Stimulated activated CD4-positive, alpha-beta T cell treated with anti-CD3 and anti-CD28 coated beads, Interleukin-2, amount 100 ng/mL, for 4 hours (primary cell): ENCODE results near the gene RPS21.
A peak's percentile ranks its signal among the peaks of the same experiment; 100 is the strongest.

Experiments
- DNase-seq: peaks from one replicate; pipeline ENCODE4 v3.0.0-alpha.2; 2020; ENCODE audit warnings: low read depth

RPS21 gene

DNA sequence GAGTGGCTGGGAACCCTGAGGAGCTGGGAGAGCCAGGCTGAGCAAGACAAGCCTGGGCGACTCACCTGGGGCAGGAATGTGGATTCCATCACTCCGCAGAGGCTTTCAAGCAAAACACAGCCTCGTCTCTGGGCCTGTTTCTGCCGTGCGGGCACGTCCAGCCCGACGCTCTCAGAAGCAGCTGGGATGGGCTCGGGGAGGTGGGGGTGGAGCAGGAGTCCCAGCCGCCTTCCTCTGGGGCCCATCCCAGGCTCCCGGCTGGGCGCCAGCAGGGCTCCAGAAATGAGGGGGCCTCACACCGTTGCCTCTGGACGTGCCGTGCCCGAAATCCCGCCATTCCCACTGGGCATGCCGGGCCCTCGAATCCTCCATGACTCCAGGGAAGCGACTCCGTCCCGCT, 8.7 kb upstream of the RPS21 start:
- DNase-seq: no peak

DNA sequence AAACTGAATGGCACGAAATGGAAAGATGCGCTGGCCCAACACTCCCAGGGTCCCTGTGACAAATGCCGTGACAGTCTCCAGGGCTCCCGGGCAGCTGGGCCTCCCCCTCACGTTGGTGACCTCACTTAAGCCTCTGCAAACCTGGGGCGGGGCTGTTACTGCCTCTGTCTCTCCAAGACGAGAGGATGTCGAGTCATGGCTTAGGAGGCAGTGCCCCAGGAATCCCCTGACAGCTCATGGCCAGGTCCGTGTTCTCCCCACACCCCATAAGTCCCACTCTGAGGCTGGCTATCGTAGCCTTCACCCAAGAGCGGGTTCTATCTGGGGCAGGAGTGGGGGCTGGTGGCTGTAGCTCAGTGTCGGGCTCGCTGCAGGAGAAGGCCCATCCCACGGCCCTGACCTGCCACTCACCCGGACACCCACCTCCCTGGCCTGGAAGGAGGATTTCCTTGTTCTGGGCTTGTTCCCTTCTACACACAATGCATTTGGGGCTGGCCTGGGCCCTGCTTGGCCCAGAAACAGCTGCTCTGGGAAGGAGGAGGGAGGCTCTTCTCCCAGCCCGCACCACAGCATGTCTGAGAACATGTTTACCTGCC, 5.6 kb upstream of the RPS21 start:
- DNase-seq: no peak

DNA sequence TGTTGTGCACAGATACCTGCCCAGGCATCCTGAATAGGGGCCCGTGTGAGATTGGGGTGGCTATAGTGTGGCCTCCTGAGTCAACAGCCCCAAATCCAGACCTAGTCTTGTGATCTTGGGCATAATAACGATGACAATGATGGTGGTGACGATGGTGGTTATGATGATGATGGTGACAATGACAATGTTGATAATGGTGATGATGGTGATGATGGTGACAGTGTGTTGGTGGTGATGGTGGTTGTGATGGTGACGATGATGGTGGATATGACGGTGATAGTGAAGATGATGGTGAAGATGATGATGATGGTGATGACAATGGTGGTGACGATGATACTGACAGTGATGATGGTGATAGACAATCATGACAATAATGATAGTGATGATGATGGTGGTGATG, 5.1 kb upstream of the RPS21 start:
- no peak for DNase-seq

DNA sequence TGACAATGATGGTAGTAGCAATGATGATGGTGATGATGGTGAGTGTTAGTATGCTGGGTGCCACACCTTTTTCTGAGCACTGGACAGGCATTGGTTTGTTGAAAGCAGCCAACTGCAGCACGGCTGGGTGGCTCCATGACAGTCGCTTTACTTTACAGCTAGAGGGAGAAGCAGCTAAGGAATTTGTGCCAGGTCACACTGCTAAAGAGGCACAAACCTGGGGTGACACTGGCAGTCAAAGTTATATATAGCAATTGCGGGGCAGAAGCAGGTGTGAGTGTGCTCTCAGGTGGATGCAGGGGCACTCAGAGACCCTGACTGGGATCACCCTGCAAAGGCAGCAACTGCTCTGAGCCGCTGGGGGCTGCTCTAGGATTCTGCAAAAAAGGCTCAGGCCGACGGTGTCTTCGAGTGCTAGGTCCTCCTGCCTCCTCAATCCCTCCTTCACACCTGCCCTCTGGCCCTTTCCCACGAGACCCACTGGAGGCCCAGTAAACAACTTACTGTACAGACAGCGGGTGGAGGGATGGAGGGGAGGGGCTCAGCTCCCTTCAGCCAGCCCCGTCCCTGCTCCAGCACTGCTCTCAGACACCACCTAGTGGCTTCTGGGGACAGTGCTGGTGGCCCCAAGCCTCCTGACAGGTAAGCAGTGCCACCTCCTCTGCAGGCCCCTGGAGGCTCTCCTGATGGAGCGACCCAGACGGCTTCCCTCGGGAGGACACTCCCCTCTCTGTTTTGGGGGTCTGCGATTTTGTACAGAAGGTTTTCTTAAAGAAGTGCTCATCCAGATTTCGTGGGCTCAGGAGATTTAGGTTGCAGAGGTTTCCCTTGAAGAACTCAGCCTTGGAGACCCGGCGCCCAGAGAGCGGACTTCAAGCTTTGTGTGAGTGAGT, 4.4 kb upstream of the RPS21 start:
- DNase-seq: peak; percentile 72

DNA sequence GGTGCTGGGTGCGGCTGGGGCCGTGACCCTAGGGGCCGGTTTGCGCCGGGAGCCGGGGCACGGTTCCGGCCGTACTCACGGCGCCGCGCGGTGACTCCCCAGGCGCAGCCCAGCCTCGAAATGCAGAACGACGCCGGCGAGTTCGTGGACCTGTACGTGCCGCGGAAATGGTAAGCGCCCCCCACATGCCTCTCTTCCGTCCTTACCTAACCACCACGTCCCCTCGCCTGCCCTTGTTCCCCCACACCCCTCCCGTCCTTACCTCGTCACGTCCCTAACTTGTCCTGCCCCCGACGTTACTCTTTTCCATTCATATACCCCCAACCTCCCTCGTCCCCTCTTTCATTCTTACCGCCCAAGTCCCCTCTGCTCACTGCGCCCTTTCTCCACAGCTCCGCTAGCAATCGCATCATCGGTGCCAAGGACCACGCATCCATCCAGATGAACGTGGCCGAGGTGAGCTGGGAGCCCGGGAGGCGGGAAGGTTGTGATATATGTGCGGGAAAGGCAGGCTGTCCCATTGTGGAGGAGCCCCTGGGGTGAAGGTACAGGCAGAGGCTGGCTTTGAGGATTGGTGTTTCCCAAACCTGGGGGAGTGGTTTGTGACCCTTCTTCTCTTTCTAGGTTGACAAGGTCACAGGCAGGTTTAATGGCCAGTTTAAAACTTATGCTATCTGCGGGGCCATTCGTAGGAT, 463 bp downstream of the RPS21 start:
- no peak for DNase-seq

DNA sequence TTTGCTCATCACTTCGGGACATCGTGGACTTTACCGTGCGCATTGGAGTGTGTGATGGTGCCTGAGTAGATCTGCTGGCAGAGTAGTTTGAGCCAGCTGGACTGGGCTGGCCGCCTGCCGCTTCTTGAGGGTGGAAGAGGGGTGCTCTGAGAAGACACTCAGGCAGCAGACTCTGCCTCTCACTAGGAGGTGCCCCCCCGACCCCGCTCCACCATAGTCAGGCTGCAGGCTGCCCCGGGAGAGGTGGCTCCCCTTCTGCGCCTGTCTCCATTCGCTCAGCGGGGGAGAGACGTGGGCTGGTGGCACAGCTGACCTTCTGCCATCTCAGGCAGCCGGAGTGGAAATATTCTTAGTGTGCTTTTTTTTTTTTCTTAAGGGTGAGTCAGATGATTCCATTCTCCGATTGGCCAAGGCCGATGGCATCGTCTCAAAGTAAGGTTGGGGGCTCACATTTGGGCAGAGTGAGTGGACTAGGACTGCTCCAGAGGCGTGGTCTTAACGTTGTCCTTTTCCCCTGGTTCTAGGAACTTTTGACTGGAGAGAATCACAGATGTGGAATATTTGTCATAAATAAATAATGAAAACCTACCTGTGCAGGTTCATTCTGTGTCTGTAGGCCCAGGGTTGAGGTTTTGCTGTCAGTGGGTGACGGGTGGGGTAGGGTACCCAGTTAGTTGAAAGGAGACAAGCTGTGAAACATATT, 1.2 kb downstream of the RPS21 start:
- no peak for DNase-seq

DNA sequence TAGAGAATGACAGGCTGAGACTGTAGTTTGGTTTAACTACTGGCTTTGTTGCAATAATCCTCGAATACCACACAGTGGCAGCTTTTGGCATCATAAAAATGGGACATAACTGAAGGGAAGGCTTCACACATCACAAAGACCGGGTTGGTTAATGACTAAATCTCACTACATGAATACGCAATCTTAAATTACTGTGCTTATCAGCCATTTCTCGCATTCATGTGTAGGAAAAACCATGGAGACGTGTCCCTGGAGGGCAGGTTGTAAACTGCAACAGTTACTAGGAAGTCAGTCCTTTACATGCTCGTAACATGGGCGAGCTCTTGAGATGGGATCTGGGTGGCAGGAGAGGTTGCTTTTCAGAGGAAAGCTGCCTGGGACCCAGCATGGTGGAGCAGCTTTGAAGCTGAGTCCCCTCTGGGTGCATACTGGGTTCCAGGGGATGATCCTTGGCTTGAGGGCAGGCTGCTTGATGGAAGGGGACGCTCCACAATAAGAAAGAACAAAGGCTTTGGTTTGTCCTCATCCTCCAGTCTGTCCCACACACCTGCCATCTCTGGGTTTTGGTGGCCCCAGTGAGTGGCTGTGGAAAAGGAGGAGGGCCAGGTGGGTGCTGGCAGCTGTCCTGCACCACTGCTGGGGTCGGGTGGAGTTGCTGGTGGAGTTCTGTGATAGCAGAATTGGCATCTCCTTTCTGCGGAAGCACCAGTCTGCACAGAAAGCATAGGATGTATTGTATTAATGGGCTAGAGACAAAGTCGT, 2.1 kb downstream of the RPS21 start:
- no peak for DNase-seq

DNA sequence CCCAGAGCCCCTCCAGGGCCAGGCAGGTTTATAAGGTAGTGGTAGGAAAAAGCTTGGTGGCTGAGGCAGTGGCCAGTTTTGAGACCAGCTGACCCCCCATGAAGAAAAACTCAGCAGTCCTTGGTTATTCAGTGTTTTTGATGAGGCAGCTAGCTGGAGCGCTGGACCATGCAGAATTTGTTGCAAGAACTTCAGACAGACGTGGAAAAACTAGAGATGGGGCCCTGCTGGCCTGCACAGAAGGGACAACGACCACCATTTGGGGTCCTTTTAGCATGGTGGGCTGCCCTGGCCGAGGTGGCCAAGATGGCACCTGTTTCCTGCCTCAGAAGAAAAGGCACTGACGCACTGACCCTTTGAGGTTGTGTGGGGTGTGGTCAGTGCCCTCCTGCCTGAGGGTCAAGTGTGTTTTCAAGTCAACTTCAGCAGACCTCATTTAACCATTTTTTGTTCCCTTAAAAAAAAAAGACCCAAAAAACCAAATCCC, 2.7 kb downstream of the RPS21 start:
- DNase-seq: no peak

DNA sequence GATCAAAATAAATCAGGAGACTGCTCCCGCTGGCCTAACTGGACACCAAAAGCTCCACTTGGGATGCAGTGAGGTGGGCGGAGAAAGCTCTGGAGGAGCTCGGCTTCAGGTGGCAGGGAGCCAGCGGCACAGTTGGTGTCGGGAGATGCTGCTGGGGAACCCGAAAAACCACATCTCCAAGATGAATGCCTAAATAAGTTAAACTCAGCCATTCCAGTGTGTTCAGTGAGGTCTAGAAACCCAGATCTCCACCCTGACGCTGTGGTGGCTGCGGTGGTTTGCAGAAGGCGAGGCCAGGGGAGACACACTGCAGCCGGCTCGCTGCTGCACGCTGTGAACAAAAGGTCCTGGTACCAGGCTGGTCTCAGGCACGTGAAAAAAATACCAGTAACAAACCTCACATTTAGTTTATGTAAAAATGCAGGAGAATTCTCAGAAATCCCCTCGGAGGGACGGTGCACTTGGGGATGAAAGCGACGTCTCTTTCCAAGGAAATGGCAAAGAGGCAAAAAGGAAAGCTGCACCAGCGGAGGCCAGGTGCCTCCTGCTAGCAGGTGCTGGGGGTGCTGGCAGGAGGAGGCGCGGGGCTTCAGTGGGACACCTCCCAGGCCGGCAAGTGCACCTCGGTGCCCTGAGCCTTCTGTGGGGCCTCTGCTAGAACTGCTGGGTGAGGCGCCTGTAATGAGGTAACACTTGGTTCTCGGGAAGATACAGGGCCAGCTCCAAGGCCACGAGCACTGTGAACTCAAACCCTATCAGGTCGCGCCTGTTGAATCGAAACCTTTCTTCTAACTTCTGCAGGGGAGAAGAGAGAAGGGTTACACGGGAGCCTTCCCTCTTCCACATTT, 3.6 kb downstream of the RPS21 start:
- no peak for DNase-seq

DNA sequence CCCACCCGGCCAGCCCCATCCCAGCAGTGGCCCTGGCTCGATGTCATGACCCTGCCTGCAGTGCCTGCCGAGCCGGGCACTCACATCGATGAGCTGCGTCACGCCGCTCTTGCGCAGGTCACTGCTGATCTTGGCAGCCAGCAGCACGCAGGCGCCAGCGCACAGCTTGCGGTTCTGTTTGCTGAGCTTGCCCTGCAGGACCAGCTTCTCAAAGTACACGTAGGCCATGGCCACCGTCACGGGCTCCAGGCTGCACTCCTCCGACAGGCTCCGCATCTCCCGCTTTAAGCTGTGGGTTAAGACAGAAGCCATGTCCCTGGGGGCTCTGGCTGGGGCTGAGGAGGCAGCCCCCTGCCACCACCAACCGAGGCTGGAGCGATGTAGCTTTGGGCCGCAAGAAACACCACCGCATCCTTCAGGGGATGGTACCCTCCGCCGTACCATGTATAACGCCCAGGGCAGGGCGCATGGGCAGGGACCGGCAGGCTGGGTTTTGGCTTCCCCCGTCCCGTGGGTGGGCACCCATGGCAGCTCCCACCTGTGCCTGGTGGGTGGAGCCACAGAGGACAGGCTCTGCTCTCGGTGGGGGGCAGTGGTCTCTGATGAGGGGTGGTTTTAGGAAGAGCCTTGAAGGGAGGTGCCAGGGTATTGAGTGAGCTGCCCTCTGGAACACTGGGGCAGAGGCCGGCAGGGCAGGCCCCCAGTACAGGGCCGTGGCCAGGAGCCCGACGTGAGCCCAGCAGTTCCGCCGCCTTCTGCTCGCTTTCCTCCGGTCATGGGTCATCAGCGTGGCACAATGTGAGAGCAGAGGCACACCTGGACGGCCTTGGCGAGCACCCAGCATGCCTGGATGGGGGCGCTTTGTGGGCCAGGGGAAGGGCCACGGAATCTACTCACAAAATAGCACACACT, 4.5 kb downstream of the RPS21 start:
- DNase-seq: no peak

DNA sequence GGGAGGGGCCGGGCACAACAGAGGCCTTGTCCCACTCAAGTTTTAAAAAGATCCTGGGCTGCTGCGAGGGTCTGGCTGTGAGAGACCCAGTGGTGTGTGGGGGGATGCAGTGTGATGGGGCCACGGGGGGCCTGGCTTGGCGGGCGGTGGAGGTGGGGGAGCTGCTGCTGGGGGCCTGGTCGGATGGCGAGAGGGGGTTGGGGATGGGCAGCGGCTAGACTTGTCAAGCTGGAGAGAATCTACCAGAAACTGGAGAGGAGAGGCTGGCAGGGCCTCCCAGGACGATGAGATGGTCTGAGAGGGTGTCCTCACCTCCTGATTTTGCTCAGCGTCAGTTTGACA, 5.1 kb downstream of the RPS21 start:
- no peak for DNase-seq

DNA sequence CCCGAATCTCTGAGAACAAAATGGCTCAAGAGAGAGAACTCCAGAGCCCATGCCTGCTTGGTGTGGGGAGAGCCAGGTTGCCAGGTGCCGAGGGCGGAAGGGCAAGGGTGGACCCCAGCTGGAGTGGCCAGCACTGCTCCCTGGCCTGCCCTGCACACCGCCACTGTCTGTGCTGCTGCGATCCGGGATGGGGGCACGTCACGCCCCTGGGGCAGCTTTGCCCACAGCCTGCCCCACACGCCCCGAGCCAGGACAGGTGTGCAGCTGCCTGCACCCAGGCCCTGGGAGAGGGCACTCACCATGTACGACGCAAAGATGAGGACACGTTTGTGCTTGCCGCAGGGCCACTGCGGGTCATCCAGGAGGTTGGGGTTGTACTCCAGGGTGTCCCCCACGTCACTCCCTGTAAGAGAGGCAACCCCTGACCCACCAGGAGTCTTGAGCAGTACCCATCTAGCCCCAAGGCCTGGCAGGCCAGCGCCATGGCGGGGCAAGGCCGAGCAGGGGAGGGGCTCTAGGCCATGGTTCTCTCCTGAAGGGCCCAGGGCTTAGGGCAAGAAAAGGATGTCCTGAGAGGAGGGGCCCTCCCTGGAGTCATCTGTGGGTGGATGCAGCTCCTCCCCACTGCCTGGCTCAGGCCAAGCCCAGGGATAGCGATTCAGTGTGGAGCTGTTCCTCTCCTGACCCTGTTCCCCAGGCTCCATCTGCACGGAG, 5.9 kb downstream of the RPS21 start:
- DNase-seq: no peak

DNA sequence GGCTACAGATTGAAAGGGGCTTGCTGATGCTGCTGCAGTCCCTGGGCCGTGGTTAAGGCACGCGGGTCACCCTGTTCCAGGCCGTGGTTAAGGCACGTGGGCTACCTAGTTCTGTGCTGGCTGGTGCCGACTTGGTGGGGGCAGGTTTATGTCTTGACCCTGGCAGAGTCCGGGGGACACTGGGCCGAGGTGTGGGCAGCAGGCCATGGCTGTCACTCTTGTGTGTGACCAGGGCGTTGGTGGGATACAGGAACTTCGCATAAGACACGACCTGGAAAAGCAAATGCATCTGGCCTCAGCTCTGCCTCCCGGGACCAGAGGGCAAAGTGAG, 6.4 kb downstream of the RPS21 start:
- DNase-seq: no peak

DNA sequence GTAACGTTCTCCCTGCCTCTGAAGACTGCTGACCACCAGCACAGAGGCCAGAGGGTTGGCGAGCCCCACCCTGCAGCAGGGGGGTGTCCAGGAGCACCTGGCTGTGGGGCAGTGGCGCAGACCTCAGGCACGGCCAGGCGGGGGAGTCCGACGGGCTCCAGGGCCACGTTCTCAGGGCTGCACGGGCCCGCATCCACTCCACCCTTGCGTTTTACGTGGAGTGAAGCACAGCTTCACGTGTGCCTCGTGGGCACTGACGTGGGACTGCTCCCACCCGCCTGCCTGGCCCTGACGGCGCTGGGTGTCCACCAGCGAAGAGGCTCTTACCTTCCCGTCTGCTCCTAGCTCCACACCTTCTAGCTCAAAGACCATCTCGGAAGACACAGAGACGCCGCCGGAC, 6.9 kb downstream of the RPS21 start:
- DNase-seq: no peak

DNA sequence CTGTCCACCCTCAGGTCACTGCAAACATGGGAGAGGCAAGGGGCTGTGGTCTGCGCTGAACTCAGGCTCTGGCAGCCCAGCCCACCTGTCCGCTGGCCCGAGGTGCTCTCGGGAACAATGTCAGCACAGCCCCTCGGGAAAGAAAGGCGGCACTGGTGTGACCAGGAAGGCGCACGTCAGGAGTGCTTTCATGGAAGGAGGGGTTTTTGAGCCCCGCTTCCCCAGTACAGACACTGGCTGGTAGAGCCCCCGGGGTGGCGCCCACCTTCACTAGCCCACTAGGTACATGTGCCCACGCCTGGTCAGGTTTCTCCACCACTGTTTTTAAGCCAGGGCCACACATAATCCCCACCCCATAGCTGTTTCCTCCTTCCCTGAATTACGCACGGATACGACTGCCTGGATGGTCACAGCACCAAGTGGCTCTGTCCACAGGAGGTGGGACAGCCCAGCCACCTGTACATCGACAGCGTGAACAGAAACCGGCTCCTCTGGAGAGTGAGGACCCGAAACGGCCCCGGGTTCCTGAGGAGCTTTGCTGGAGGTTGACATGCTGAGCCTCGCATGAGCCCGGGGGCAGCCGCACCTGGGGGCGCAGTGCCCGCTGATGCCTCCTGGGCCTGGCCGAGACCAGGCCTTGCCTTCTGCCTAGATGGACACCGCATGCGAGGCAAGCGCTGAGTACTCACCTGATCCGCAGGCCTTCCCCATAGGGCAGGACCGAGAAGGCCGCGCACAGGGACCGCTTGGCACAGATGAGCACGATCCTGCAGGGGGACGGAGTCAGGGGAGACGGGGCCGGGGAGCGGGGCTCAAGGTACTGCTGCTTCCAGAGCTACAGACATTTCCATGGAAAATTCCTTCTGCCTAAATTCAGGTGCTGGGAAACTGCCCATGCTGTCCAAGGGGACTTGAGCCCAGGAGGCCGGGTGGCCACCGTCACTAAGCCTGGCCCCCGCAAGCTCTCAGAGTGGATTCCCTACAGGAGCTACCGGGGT, 7.6 kb downstream of the RPS21 start:
- no peak for DNase-seq

DNA sequence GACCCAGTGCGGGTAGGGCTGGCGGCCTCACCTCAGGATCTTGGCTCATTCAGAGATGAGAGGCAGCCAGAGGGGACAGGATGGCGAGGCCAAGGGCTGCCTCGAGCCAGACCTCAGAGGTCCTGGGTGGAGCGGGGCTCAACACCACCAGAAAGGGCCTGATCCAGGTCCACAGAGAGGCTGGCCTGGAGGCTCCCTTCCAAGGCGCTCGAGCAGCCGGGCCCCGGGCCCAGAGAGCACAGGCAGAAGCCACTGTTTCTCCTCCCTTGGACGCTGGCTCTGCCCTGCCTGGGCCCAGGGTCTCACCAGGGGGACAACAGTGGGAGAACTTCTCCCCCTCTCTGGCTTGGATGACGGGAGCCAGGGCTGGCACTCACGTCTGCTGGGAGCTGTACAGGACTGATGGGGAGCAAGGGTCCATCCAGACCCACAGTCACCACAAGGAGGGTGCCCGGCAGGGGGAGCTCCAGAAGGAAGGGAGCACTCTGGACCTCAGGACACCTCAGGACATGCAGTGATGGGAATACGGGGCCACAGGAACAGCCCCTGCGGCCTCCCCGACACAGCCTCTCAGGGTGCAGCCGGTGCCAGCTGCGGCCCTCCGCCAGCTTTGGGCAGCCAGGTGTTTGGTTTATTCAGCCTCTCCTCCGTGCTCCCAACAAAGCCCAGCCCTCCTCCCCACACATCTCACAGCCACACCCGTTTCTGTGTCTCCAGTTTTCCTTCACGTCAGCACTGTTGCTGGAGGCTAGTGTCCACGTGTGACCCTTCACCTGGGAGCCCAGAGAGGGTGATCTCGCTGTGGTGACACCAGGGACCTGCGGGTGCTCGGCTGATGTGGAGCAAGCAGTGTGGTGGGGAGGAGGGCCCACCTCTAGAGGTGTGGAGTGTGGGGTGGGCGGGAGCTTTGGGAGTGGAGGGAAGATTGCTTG, 8.7 kb downstream of the RPS21 start:
- DNase-seq: no peak
